Upper lobe of right lung (tissue), 1 donor: ENCODE measurements around the gene PTPRQ. TPM values are rescaled to one million over a fixed set of nuclear protein-coding genes. Genes with fewer than 3 reads are reported as not detected.

Source experiments
- ATAC-seq: fragments of 200-7000 bp; cut with Tn5 transposase; one replicate; pipeline ENCODE4 v1.9.1; 2020; ENCODE audit warnings: mild to moderate bottlenecking, moderate library complexity
- DNase-seq: peaks from one replicate; pipeline ENCODE4 v3.0.0-alpha.2; 2020
- H3K27ac ChIP-seq: fragments of 200-600 bp; one replicate; pipeline ENCODE4 v1.8.0; 2022
- H3K27me3 ChIP-seq: fragments of 200-600 bp; one replicate; pipeline ENCODE4 v1.8.0; 2022; ENCODE audit warnings: mild to moderate bottlenecking
- H3K36me3 ChIP-seq: fragments of 200-600 bp; one replicate; pipeline ENCODE4 v1.8.0; 2022
- H3K4me1 ChIP-seq: fragments of 200-600 bp; one replicate; pipeline ENCODE4 v1.8.0; 2022
- H3K4me3 ChIP-seq: fragments of 200-600 bp; one replicate; pipeline ENCODE4 v1.8.0; 2022; ENCODE audit warnings: mild to moderate bottlenecking
- H3K9me3 ChIP-seq: fragments of 200-600 bp; one replicate; pipeline ENCODE4 v1.8.0; 2022
- CTCF ChIP-seq: fragments of 200-600 bp; IDR thresholded peaks from one replicate; pipeline ENCODE4 v1.8.0; 2022; ENCODE audit warnings: antibody characterized with exemption
- intact Hi-C: fragments of 100-400 bp; cut with DNase I; formaldehyde crosslinking; loops from one replicate; pipeline ENCODE4 v1.11.0; 2022
- total RNA-seq: library from RNA; stranded (reverse); fragmentation: NEBNext Ultra II Directional; extraction: Animal tissue kit (Norgen Biotek cat#: 25700); gene quantifications from one replicate; pipeline ENCODE4 v1.2.1, GENCODE V29; 2021
- donor health status: DM: no; HTN: yes; CAD: no; lungs with severe emphysema.

The PTPRQ gene
- total RNA-seq, 1 donor from 2014 or later: 9.8 TPM

- DNase-seq (no peak), ATAC-seq (no peak)
- no peaks in the 10 kb centered on the region for H3K27me3 ChIP-seq
- no peak for TF ChIP-seq CTCF
- intact Hi-C loops: no loop called here
- H3K4me3 ChIP-seq: no peak overlapping the region
- H3K27ac ChIP-seq: no peak overlapping the region
- H3K4me1 ChIP-seq: no peaks in the 10 kb centered on the region
- no peaks in the 10 kb centered on the region for H3K36me3 ChIP-seq
- H3K9me3 ChIP-seq: no peaks in the 10 kb centered on the region
These were observed 232.8 kb downstream of the PTPRQ start for GRCh38 chr12:80676856-80677255.

DNA sequence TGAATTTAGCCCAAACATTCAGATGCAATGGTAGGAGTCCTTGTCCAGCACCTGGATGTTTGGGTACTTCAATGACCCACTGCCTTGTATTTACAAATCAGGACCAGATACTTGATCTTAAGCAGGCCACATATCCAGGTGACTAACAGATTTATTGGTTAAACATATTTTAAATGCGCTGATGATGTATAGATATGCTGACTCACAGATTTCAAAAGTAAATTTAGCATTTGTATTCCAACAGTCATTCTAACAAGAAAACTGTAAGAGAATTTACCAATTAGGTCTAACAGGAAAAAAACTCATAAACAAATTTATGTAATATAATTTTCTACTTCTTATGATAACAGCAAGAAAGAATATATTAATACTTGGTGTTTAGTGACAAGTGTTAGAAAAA, 234.0 kb downstream of the PTPRQ start:
- no peak for DNase-seq
- ATAC-seq: no peak
- H3K4me3 ChIP-seq: no peak overlapping the region
- H3K27me3 ChIP-seq: no peaks in the 10 kb centered on the region
- no peaks in the 10 kb centered on the region for H3K4me1 ChIP-seq
- no peak overlapping the region for H3K27ac ChIP-seq
- no peak for TF ChIP-seq CTCF
- intact Hi-C loops: no loop called here
- no peaks in the 10 kb centered on the region for H3K9me3 ChIP-seq
- H3K36me3 ChIP-seq: no peaks in the 10 kb centered on the region

DNA sequence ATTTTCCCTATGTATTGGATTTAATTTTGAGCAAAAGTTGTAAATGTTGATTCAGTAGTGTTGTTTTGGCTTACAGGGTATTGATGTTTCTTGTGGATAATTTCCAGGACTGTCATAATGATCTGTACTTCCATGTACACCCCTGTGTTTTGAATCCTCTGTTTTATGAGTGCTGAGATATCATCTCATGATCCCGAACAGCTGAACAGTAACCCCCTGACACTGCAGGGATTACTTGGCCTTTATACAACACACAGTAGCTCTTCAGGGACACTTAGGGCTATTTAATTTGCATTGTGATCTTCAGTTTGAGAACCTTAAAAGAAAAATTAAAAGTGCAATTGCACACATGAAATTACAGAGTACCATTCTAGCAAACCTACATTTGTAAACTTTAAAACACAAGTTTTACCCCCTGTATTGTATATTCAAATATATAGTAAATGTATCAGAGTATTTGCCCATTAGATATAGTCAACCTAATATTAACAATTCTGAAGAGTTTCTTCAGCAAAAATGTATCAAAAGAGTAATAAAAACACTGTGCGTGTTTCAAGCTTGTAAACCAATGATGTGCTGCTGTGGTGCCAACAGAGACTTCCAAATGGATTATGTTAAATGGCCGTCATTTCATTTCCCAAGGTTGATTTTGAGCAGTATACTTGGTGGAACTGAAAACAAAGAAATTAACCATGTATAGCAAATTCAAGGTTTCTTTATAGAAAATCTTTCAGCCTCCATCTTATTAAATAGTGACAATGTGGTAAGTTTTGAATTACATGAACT, 235.5 kb downstream of the PTPRQ start:
- Histone ChIP-seq H3K4me3 (no peak overlapping the region), H3K36me3 (no peaks in the 10 kb centered on the region), H3K9me3 (no peaks in the 10 kb centered on the region), H3K27me3 (no peaks in the 10 kb centered on the region), H3K27ac (no peak overlapping the region), H3K4me1 (no peaks in the 10 kb centered on the region)
- TF ChIP-seq CTCF: no peak
- no peak for DNase-seq
- ATAC-seq: no peak
- intact Hi-C loops: no loop called here

DNA sequence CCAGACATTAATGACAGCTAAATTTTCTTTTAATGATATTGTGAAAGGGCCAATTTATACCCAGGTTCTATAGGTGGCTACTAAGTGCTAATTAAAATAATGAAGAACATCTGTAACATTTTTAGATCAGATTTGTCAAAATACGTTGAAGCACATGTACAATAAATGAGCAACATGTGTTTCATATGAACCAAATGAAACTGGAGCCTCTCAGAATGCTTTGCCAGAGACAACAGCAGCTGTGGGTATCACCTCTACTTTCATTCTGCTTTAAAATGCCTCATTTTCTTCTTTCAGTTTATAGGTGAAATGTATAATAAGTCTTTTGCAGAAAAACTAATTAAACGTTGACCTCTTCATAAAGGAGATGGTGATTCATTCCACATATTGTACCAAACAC, 237.3 kb downstream of the PTPRQ start:
- Histone ChIP-seq H3K4me3 (no peak overlapping the region), H3K27ac (no peak overlapping the region), H3K36me3 (no peaks in the 10 kb centered on the region), H3K9me3 (no peaks in the 10 kb centered on the region), H3K4me1 (no peaks in the 10 kb centered on the region), H3K27me3 (no peaks in the 10 kb centered on the region)
- ATAC-seq (no peak), DNase-seq (no peak)
- TF ChIP-seq CTCF: no peak
- intact Hi-C loops: no loop called here

DNA sequence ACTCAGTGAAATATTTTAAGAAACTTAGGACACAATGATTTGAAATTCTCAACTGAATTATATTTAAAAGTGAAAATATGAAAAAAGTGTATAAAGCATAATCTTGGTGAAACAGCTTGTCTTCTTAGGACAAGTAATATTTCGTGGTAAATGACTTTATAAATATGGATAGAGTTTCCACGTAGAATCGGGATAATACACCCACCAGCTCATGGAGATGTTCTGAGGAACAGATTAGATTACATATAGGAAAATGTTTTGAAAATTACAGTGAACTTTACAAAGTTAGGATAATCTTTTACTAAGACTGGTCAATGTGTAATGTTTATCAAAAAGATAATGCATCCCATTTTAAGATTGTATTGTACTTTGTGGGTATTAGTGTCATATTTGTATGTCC, 237.8 kb downstream of the PTPRQ start:
- DNase-seq: no peak
- Histone ChIP-seq H3K36me3 (no peaks in the 10 kb centered on the region), H3K9me3 (no peaks in the 10 kb centered on the region), H3K27me3 (no peaks in the 10 kb centered on the region), H3K4me1 (no peaks in the 10 kb centered on the region), H3K27ac (no peak overlapping the region), H3K4me3 (no peak overlapping the region)
- no peak for TF ChIP-seq CTCF
- no peak for ATAC-seq
- intact Hi-C loops: no loop called here

- intact Hi-C loops: no loop called here
- TF ChIP-seq CTCF: no peak
- Histone ChIP-seq H3K27ac (no peak overlapping the region), H3K4me1 (no peaks in the 10 kb centered on the region), H3K4me3 (no peak overlapping the region), H3K27me3 (no peaks in the 10 kb centered on the region), H3K9me3 (no peaks in the 10 kb centered on the region), H3K36me3 (no peaks in the 10 kb centered on the region)
- DNase-seq (no peak), ATAC-seq (no peak)
These were observed 240.1 kb downstream of the PTPRQ start for GRCh38 chr12:80684077-80684495.
